HepG2 (cell line): ENCODE measurements around the gene RPS6KA2. TPM values are rescaled to one million over a fixed set of nuclear protein-coding genes. Genes with fewer than 3 reads are reported as not detected.
A peak's percentile ranks its signal among the peaks of the same experiment; 100 is the strongest.

ENCODE experiments used
- BRD4 ChIP-seq: sonication (generic); formaldehyde crosslinking; IDR thresholded peaks from 2 replicates; pipeline ENCODE4 v1.4.0; 2020; ENCODE audit warnings: missing genetic modification reagents
- CEBPB ChIP-seq: IDR thresholded peaks from 2 replicates; pipeline ENCODE4 v1.6.1; 2011; ENCODE audit warnings: low read depth, low read length, improper control_type of control experiment, borderline replicate concordance
- HNF4G ChIP-seq, 2 experiments: sonication (generic) in 1 of 2; formaldehyde crosslinking in 1 of 2; IDR thresholded peaks; 2 replicates each; pipeline versions ENCODE4 v1.4.0 to v1.6.1; 2011 to 2020; ENCODE audit warnings: borderline replicate concordance in 2 of 2, low read depth in 2 of 2, mild to moderate bottlenecking in 2 of 2, low read length in 1 of 2, missing genetic modification reagents in 1 of 2, moderate library complexity in 1 of 2
- REST ChIP-seq, 2 experiments: IDR thresholded peaks; 2 replicates each; pipeline ENCODE4 v1.6.1; 2011 to 2012; ENCODE audit warnings: low read length in 2 of 2, borderline replicate concordance in 1 of 2, low read depth in 1 of 2, mild to moderate bottlenecking in 1 of 2, moderate library complexity in 1 of 2
- SRSF9 ChIP-seq: fragments of 200-400 bp; formaldehyde crosslinking; IDR thresholded peaks from 2 replicates; pipeline ENCODE4 v1.6.1; 2018; ENCODE audit warnings: borderline replicate concordance, mild to moderate bottlenecking, low read depth, low read length; ENCODE audit not compliant: insufficient read depth, poor library complexity, severe bottlenecking
- TCF7 ChIP-seq: sonication (generic); IDR thresholded peaks from 2 replicates; pipeline ENCODE4 v1.6.1; 2016; ENCODE audit warnings: antibody characterized with exemption, low read depth
- TIGD3 ChIP-seq: sonication (generic); formaldehyde crosslinking; IDR thresholded peaks from 2 replicates; pipeline ENCODE4 v1.5.1; 2020; ENCODE audit warnings: mild to moderate bottlenecking, missing genetic modification reagents, borderline replicate concordance
- ZBTB7A ChIP-seq: sonication (generic); formaldehyde crosslinking; IDR thresholded peaks from 2 replicates; pipeline ENCODE4 v1.8.0; 2022; ENCODE audit warnings: mild to moderate bottlenecking, missing genetic modification reagents
- ZFYVE20 ChIP-seq: sonication (generic); formaldehyde crosslinking; IDR thresholded peaks from 2 replicates; pipeline ENCODE4 v1.8.0; 2023; ENCODE audit warnings: low read depth, mild to moderate bottlenecking, moderate library complexity, missing genetic modification reagents, borderline replicate concordance
- ZNF17 ChIP-seq: sonication (generic); formaldehyde crosslinking; IDR thresholded peaks from 2 replicates; pipeline ENCODE4 v1.5.0; 2020; ENCODE audit warnings: mild to moderate bottlenecking, missing genetic modification reagents
- ZNF781 ChIP-seq: sonication (generic); formaldehyde crosslinking; IDR thresholded peaks from 2 replicates; pipeline ENCODE4 v1.5.1; 2020; ENCODE audit warnings: borderline replicate concordance, mild to moderate bottlenecking, missing genetic modification reagents; ENCODE audit errors: not compliant biosample characterization
- ZNF788 ChIP-seq: sonication (generic); formaldehyde crosslinking; IDR thresholded peaks from 2 replicates; pipeline ENCODE4 v1.5.0; 2020; ENCODE audit warnings: mild to moderate bottlenecking, missing genetic modification reagents, borderline replicate concordance
- polyA plus RNA-seq, 8 experiments: library from polyadenylated mRNA; depleted of rRNA in 3 of 8; stranded (reverse) in 7 of 8; unstranded in 1 of 8; fragments of >200 nt; fragmentation: Illumina TruSeq in 4 of 8; extraction: Trizol in 4 of 8; gene quantifications; 2 replicates each; pipeline versions ENCODE4 v1.2.1 to v1.2.3, GENCODE V29; 2011 to 2016; ENCODE audit warnings: low read depth in 4 of 8, missing spikeins in 1 of 8, mixed read lengths in 1 of 8; ENCODE audit not compliant: insufficient read depth in 1 of 8
- total RNA-seq, 5 experiments: library from RNA; depleted of rRNA; stranded (reverse); fragments of >200 nt; fragmentation: Illumina TruSeq; extraction: Trizol; gene quantifications; 2 replicates each; pipeline ENCODE4 v1.2.3, GENCODE V29; 2016; ENCODE audit warnings: low read depth in 1 of 5
- TF ChIP-seq, protein P1 (sequence below): sonication (generic); formaldehyde crosslinking; IDR thresholded peaks from 2 replicates; pipeline ENCODE4 v1.4.0; 2020; ENCODE audit warnings: missing genetic modification reagents, mild to moderate bottlenecking, borderline replicate concordance
- TF ChIP-seq, protein P2 (sequence below): sonication (generic); formaldehyde crosslinking; IDR thresholded peaks from 2 replicates; pipeline ENCODE4 v1.4.0; 2020; ENCODE audit warnings: missing genetic modification reagents

The RPS6KA2 gene
- total and polyA plus RNA-seq, 2 of the 13 experiments (the other 11 are each of a cell fraction or from before 2014, with no cell fraction given): 0.22 to 0.38 TPM

DNA sequence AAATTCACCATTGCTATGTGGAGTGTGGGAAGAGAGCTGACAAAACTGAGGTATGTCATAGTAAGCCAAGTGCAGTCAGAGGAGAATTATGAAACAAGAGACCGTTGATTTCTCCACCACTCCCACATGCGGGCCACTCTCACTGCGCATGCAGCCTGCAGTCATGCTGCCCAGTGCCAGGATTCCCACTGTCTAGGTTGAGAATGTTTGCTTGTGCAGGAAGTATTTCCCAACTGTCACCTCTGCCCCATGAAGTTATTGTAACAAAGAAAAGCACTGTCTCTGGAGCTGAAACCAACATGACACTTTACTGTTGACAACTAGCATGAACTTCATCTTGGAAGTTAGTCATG lies 266.0 kb downstream of the RPS6KA2 start (continued):
- TF ChIP-seq, protein P1, sequence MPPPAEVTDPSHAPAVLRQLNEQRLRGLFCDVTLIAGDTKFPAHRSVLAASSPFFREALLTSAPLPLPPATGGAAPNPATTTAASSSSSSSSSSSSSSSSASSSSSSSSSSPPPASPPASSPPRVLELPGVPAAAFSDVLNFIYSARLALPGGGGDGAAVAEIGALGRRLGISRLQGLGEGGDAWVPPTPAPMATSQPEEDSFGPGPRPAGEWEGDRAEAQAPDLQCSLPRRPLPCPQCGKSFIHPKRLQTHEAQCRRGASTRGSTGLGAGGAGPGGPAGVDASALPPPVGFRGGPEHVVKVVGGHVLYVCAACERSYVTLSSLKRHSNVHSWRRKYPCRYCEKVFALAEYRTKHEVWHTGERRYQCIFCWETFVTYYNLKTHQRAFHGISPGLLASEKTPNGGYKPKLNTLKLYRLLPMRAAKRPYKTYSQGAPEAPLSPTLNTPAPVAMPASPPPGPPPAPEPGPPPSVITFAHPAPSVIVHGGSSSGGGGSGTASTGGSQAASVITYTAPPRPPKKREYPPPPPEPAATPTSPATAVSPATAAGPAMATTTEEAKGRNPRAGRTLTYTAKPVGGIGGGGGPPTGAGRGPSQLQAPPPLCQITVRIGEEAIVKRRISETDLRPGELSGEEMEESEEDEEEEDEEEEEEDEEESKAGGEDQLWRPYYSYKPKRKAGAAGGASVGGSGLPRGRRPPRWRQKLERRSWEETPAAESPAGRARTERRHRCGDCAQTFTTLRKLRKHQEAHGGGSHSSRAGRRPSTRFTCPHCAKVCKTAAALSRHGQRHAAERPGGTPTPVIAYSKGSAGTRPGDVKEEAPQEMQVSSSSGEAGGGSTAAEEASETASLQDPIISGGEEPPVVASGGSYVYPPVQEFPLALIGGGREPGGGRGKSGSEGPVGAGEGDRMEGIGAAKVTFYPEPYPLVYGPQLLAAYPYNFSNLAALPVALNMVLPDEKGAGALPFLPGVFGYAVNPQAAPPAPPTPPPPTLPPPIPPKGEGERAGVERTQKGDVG (CRISPR knock-in tag): no peak
- 0 out of 2 replicates have a peak, but pooled peaks have one; percentile 44 for TF ChIP-seq TCF7
- no peak for TF ChIP-seq TIGD3 (CRISPR knock-in tag)
- TF ChIP-seq ZNF17 (CRISPR knock-in tag): 0 out of 2 replicates have a peak, but pooled peaks have one; percentile 12
- peak; percentile 96; the same call in 1 of the 2 replicates for TF ChIP-seq ZNF788 (CRISPR knock-in tag)
- TF ChIP-seq ZFYVE20: no peak; the same call in 1 of the 2 replicates
- peak; percentile 99 for TF ChIP-seq CEBPB
- TF ChIP-seq REST (IDR thresholded peaks at IDR 0.05; ENCODE audit: borderline replicate concordance in 1 of 2, low read depth in 1 of 2, low read length in 2 of 2): peak in 1 of 2 experiments; percentile 79; a peak in 2 of 4 replicates
- no peak for TF ChIP-seq SRSF9
- TF ChIP-seq BRD4 (CRISPR knock-in tag): peak; percentile 55; the same call in 1 of the 2 replicates
- TF ChIP-seq, protein P2, sequence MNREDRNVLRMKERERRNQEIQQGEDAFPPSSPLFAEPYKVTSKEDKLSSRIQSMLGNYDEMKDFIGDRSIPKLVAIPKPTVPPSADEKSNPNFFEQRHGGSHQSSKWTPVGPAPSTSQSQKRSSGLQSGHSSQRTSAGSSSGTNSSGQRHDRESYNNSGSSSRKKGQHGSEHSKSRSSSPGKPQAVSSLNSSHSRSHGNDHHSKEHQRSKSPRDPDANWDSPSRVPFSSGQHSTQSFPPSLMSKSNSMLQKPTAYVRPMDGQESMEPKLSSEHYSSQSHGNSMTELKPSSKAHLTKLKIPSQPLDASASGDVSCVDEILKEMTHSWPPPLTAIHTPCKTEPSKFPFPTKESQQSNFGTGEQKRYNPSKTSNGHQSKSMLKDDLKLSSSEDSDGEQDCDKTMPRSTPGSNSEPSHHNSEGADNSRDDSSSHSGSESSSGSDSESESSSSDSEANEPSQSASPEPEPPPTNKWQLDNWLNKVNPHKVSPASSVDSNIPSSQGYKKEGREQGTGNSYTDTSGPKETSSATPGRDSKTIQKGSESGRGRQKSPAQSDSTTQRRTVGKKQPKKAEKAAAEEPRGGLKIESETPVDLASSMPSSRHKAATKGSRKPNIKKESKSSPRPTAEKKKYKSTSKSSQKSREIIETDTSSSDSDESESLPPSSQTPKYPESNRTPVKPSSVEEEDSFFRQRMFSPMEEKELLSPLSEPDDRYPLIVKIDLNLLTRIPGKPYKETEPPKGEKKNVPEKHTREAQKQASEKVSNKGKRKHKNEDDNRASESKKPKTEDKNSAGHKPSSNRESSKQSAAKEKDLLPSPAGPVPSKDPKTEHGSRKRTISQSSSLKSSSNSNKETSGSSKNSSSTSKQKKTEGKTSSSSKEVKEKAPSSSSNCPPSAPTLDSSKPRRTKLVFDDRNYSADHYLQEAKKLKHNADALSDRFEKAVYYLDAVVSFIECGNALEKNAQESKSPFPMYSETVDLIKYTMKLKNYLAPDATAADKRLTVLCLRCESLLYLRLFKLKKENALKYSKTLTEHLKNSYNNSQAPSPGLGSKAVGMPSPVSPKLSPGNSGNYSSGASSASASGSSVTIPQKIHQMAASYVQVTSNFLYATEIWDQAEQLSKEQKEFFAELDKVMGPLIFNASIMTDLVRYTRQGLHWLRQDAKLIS (CRISPR knock-in tag): 0 out of 2 replicates have a peak, but pooled peaks have one; percentile 29
- TF ChIP-seq ZBTB7A (CRISPR knock-in tag): no peak
- peak; percentile 84 for TF ChIP-seq HNF4G (IDR thresholded peaks at IDR 0.05; ENCODE audit: borderline replicate concordance, low read depth, low read length)
- TF ChIP-seq HNF4G (CRISPR knock-in tag; IDR thresholded peaks at IDR 0.05; ENCODE audit: borderline replicate concordance, low read depth): peak; percentile 66; the same call in 1 of the 2 replicates
- peak; percentile 87 for TF ChIP-seq ZNF781 (CRISPR knock-in tag)
